Measurements from ENCODE around the gene SEC63. TPM values are rescaled to one million over a fixed set of nuclear protein-coding genes. Genes with fewer than 3 reads are reported as not detected.
"Not testable (repeated sequence)": the region's sequence is repeated elsewhere in the genome, so short reads cannot be mapped to it uniquely, and the experiment has no call there.

SEC63 gene
- total and polyA plus RNA-seq, 4 experiments from 2014 or later: 19.6 to 95.5 (median 68.7) TPM

GRCh38 chr6:107934229-107934628 is 23.8 kb downstream of the SEC63 start:
- DNase-seq; H3K9me3 ChIP-seq (ENCODE audit: control insufficient read depth in 1 of 2, low read length in 2 of 2); H3K4me1 ChIP-seq (ENCODE audit: insufficient read depth, low read length); H3K27me3 Mint-ChIP-seq; H3K36me3 ChIP-seq (ENCODE audit: insufficient read depth, low read length); H3K27ac Mint-ChIP-seq; H3K27me3 ChIP-seq (ENCODE audit: insufficient read depth, low read length); intact Hi-C loops (cut with micrococcal nuclease); POLR2A ChIA-PET (ENCODE audit: partially characterized antibody); CTCF ChIA-PET (ENCODE audit: partially characterized antibody); H3K4me3 Mint-ChIP-seq; H3K27ac ChIP-seq (ENCODE audit: low read depth, low read length); H3K4me3 ChIP-seq (ENCODE audit: low read length in 2 of 2): not testable (repeated sequence)
- Mint-ChIP-seq H3K4me1 (peaks cover 13 to 19% (median 16%) of the 10 kb centered on the region in 4 donors), H3K36me3 (peaks cover 33 to 35% of the 10 kb centered on the region in 2 donors), H3K9me3 (peaks cover 0 to 16% (median 4%) of the 10 kb centered on the region in 8 donors)

GRCh38 chr6:107932580-107932979 is 25.4 kb downstream of the SEC63 start:
- H3K27ac ChIP-seq (ENCODE audit: low read depth, low read length): no peak overlapping the region
- H3K4me1 ChIP-seq (ENCODE audit: insufficient read depth, low read length): peaks cover 4% of the 10 kb centered on the region
- CTCF ChIA-PET (ENCODE audit: partially characterized antibody): interaction anchor here (1.0 kb wide), 1 partner anchor 15 kb away, joined by 3 read pairs; no protein-coding TSS in a partner anchor
- peaks cover 4% of the 10 kb centered on the region for H3K36me3 ChIP-seq (ENCODE audit: insufficient read depth, low read length)
- DNase-seq: no peak
- intact Hi-C loops (cut with micrococcal nuclease): no loop called here
- H3K36me3 Mint-ChIP-seq: peaks cover 37 to 39% of the 10 kb centered on the region in 2 donors
- POLR2A ChIA-PET (ENCODE audit: partially characterized antibody): no interaction called here
- no peaks in the 10 kb centered on the region for H3K27me3 ChIP-seq (ENCODE audit: insufficient read depth, low read length)
- peak overlapping the region in 1 of 8 donors; percentile 13 for H3K4me3 Mint-ChIP-seq
- peaks cover 16 to 23% (median 19%) of the 10 kb centered on the region in 4 donors for H3K4me1 Mint-ChIP-seq
- no peak overlapping the region for H3K4me3 ChIP-seq (ENCODE audit: low read length in 2 of 2)
- H3K27me3 Mint-ChIP-seq: no peaks in the 10 kb centered on the region
- peaks cover 0 to 16% (median 4%) of the 10 kb centered on the region in 8 donors for H3K9me3 Mint-ChIP-seq
- no peaks in the 10 kb centered on the region for H3K9me3 ChIP-seq (ENCODE audit: control insufficient read depth in 1 of 2, low read length in 2 of 2)
- H3K27ac Mint-ChIP-seq: no peak overlapping the region

DNA sequence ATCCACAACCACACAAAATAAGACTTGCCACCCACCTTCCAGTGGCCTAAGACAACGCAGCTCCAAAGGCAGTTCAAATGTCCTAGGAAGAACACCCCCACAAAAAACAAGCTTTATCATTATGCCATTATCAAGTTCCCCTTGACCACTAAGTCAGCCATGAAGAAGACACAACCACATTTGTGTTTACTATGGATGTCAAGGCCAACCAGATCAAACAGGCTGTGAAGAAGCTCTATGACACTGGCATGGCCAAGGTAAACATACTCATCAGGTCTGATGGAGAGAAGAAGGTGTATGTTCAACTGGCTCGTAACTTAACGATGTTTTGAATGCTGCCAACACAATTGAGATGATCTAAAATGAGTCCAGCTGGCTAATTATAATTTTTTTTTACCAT is 26.1 kb downstream of the SEC63 start:
- no peak overlapping the region for H3K4me3 ChIP-seq (ENCODE audit: low read length in 2 of 2)
- no peaks in the 10 kb centered on the region for H3K9me3 ChIP-seq (ENCODE audit: control insufficient read depth in 1 of 2, low read length in 2 of 2)
- ChIA-PET CTCF (ENCODE audit: partially characterized antibody) (interaction anchor here (1.0 to 1.6 kb wide), 2 partner anchors 9 to 14 kb away, joined by 3 to 4 read pairs; no protein-coding TSS in a partner anchor), POLR2A (ENCODE audit: partially characterized antibody) (interaction anchor here (0.6 kb wide), 1 partner anchor 1759 kb away, joined by 5 read pairs; the partner anchor contains the start of genes AK9 and FIG4)
- peaks cover 4% of the 10 kb centered on the region for H3K4me1 ChIP-seq (ENCODE audit: insufficient read depth, low read length)
- Mint-ChIP-seq H3K36me3 (peaks cover 35 to 39% of the 10 kb centered on the region in 2 donors), H3K27me3 (no peaks in the 10 kb centered on the region), H3K9me3 (peaks cover 0 to 16% (median 4%) of the 10 kb centered on the region in 8 donors), H3K4me1 (peaks cover 16 to 23% (median 18%) of the 10 kb centered on the region in 4 donors), H3K4me3 (peak overlapping the region in 1 of 8 donors; percentile 45), H3K27ac (peak overlapping the region in 1 of 7 donors; percentile 44)
- no peak for DNase-seq
- H3K36me3 ChIP-seq (ENCODE audit: insufficient read depth, low read length): peaks cover 4% of the 10 kb centered on the region
- no peaks in the 10 kb centered on the region for H3K27me3 ChIP-seq (ENCODE audit: insufficient read depth, low read length)
- intact Hi-C loops (cut with micrococcal nuclease): no loop called here
- H3K27ac ChIP-seq (ENCODE audit: low read depth, low read length): no peak overlapping the region

DNA sequence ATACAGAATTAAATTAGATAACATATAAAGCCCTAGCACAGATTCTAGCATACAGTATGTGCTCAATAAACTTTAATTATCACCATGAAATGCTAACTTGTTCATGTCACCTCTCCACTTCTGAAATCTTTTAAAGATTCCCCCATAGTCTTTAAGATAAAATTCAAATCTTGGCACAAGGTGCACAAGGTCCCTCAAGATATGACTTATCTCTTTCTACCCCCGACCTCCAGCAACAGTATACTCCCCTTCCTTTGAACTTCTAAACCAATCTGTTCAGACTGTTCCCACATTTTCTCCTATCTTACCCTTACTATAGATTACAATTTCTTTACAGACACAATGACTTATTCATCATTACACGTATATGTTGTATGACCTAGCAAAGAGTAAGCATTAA is 29.0 kb downstream of the SEC63 start:
- Histone ChIP-seq H3K9me3 (ENCODE audit: control insufficient read depth in 1 of 2, low read length in 2 of 2) (no peaks in the 10 kb centered on the region), H3K4me1 (ENCODE audit: insufficient read depth, low read length) (peaks cover 4% of the 10 kb centered on the region), H3K27ac (ENCODE audit: low read depth, low read length) (no peak overlapping the region), H3K36me3 (ENCODE audit: insufficient read depth, low read length) (peaks cover 4% of the 10 kb centered on the region), H3K27me3 (ENCODE audit: insufficient read depth, low read length) (no peaks in the 10 kb centered on the region), H3K4me3 (ENCODE audit: low read length in 2 of 2) (no peak overlapping the region)
- intact Hi-C loops (cut with micrococcal nuclease): no loop called here
- H3K4me1 Mint-ChIP-seq: peaks cover 16 to 23% (median 17%) of the 10 kb centered on the region in 4 donors
- no peak overlapping the region for H3K27ac Mint-ChIP-seq
- CTCF ChIA-PET (ENCODE audit: partially characterized antibody): no interaction called here
- no peak overlapping the region for H3K4me3 Mint-ChIP-seq
- peaks cover 37 to 44% of the 10 kb centered on the region in 2 donors for H3K36me3 Mint-ChIP-seq
- no peak for DNase-seq
- peaks cover 0 to 16% (median 4%) of the 10 kb centered on the region in 8 donors for H3K9me3 Mint-ChIP-seq
- no peaks in the 10 kb centered on the region for H3K27me3 Mint-ChIP-seq
- POLR2A ChIA-PET (ENCODE audit: partially characterized antibody): no interaction called here

DNA sequence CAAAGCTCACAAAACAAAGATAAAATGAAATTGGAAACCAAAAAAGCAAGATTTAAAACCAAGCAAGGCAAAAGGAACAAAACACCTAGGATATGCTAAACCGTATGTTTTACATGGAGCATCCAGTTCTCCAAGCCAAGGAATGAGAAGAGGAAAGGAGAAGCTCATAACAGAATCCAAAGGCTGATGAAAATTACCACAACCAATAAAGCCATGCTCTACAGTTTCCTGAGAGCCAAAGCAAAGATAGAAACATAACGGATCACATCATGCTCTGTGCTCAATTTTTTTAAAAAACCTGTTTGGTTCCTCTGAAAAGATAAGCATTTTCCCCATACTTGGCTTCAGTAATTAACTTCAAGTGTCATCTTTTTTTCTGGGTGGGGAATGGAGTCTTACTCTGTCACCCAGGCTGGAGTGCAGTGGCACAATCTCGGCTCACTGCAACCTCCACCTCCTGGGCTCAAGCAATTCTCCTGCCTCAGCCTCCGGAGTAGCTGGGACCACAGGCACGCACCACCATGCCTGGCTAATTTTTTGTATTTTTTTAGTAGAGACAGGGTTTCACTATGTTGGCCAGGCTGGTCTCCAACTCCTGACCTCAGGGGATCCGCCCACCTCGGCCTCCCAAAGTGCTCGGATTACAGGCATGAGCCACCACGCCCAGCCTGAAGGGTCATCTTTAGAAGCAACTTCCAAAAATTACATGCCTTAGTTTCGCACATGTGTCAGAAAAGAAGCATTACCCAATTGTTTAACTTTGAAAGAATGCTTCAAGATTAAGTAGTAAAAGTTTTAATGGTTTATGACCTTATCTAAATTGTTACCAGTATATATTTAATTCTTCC is 31.1 kb downstream of the SEC63 start:
- DNase-seq; POLR2A ChIA-PET (ENCODE audit: partially characterized antibody); H3K9me3 Mint-ChIP-seq; H3K4me3 Mint-ChIP-seq; H3K27me3 ChIP-seq (ENCODE audit: insufficient read depth, low read length); intact Hi-C loops (cut with micrococcal nuclease); H3K27ac ChIP-seq (ENCODE audit: low read depth, low read length); H3K27me3 Mint-ChIP-seq; H3K9me3 ChIP-seq (ENCODE audit: control insufficient read depth in 1 of 2, low read length in 2 of 2); H3K4me3 ChIP-seq (ENCODE audit: low read length in 2 of 2); H3K4me1 ChIP-seq (ENCODE audit: insufficient read depth, low read length); H3K36me3 ChIP-seq (ENCODE audit: insufficient read depth, low read length): not testable (repeated sequence)
- Mint-ChIP-seq H3K27ac (peak overlapping the region in 2 of 7 donors; percentile 47 to 54), H3K4me1 (peaks cover 3 to 10% (median 7%) of the 10 kb centered on the region in 4 donors), H3K36me3 (peaks cover 24 to 39% of the 10 kb centered on the region in 2 donors)
- CTCF ChIA-PET (ENCODE audit: partially characterized antibody): interaction anchor here (1.3 to 1.7 kb wide), 2 partner anchors 20 to 60 kb away, joined by 4 to 6 read pairs; no protein-coding TSS in a partner anchor

DNA sequence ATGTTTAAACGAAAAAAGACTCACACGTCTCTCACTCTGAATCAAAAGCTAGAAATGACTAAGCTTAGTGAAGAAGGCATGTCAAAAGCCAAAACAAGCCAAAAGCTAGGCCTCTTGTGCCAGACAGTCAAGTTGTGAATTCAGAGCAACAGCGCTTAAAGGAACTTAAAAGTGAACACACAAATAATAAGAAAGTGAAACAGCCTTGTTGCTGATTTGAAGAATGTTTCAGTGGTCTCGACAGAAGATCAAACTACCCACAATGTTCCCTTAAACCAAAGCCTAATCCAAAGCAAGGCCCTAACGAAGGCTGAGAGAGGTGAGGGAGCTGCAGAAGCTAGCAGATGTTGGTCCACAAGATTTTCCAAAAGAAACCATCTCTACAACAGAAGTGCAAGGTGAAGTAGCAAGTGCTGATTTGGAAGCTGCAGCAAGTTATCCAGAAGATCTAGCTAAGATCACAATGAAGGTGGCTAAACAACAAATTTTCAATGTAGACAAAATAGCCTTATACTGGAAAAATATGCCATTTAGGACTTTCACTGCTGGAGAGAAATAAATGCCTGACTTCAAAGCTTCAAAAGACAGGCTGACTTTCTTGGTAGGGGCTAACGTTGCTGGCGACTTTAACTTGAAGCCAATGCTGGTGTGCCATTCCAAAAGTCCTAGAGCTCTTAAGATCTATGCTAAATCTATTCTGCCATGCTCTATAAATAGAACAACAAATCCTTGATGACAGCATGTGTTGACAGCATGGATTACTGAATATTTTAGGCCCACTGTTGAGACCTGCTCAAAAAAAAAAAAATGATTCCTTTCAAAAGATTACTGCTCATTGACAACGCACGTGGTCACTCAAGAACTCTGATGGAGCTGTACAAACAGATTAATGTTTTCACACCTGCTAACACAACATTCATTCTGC is 40.3 kb downstream of the SEC63 start:
- DNase-seq: no peak
- ChIA-PET CTCF (ENCODE audit: partially characterized antibody) (interaction anchor here (1.8 kb wide), 2 partner anchors 15 to 49 kb away, joined by 3 to 4 read pairs; no protein-coding TSS in a partner anchor), POLR2A (ENCODE audit: partially characterized antibody) (interaction anchor here (0.7 to 1.3 kb wide), 3 partner anchors 10 to 1327 kb away, joined by 4 to 5 read pairs (median 4); no protein-coding TSS in a partner anchor)
- Mint-ChIP-seq H3K36me3 (peaks cover 70 to 78% of the 10 kb centered on the region in 2 donors), H3K4me3 (no peak overlapping the region), H3K4me1 (peaks cover 0 to 11% (median 4%) of the 10 kb centered on the region in 4 donors), H3K27ac (peak overlapping the region in 1 of 7 donors; percentile 21), H3K9me3 (peaks cover 0 to 25% (median 15%) of the 10 kb centered on the region in 8 donors), H3K27me3 (no peaks in the 10 kb centered on the region)
- intact Hi-C loops (cut with micrococcal nuclease): no loop called here
- Histone ChIP-seq H3K36me3 (ENCODE audit: insufficient read depth, low read length) (peaks cover 43% of the 10 kb centered on the region), H3K9me3 (ENCODE audit: control insufficient read depth in 1 of 2, low read length in 2 of 2) (peaks cover 0 to 7% of the 10 kb centered on the region in 2 donors), H3K27ac (ENCODE audit: low read depth, low read length) (no peak overlapping the region), H3K27me3 (ENCODE audit: insufficient read depth, low read length) (no peaks in the 10 kb centered on the region), H3K4me1 (ENCODE audit: insufficient read depth, low read length) (no peaks in the 10 kb centered on the region), H3K4me3 (ENCODE audit: low read length in 2 of 2) (no peak overlapping the region)
